ENCODE data around the gene RASSF9. TPM values are rescaled to one million over a fixed set of nuclear protein-coding genes. Genes with fewer than 3 reads are reported as not detected.

RASSF9 gene
- total RNA-seq, 2 donors from 2014 or later = 1.3 to 4.4 TPM

- no peak for ATAC-seq
- H3K27me3 ChIP-seq = no peaks in the 10 kb centered on the region
- H3K4me1 ChIP-seq = peaks cover 7% of the 10 kb centered on the region
- no peak for TF ChIP-seq CTCF (IDR thresholded peaks at IDR 0.05)
- no peak for TF ChIP-seq POLR2A (IDR thresholded peaks at IDR 0.05)
- no peak overlapping the region for H3K27ac ChIP-seq
- H3K36me3 ChIP-seq (replicated peaks in 1 of 2; ENCODE audit: insufficient read depth in 1 of 2, low read depth in 2 of 2) = no peaks in the 10 kb centered on the region
- intact Hi-C loops (cut with DNase I) = no loop called here
- H3K9me3 ChIP-seq = no peaks in the 10 kb centered on the region
- H3K4me3 ChIP-seq = no peak overlapping the region
- DNase-seq = no peak
Measured at GRCh38 chr12:85814741-85815140, 21.5 kb downstream of the RASSF9 start.

- Histone ChIP-seq H3K27me3 (no peaks in the 10 kb centered on the region), H3K27ac (no peak overlapping the region), H3K4me1 (peaks cover 7% of the 10 kb centered on the region), H3K4me3 (no peak overlapping the region), H3K36me3 (replicated peaks in 1 of 2; ENCODE audit: insufficient read depth in 1 of 2, low read depth in 2 of 2) (no peaks in the 10 kb centered on the region), H3K9me3 (no peaks in the 10 kb centered on the region)
- DNase-seq (no peak), ATAC-seq (peak; percentile 40)
- intact Hi-C loops (cut with DNase I) = no loop called here
- TF ChIP-seq CTCF (IDR thresholded peaks at IDR 0.05) (peak in 1 of 7 experiments; percentile 14), POLR2A (IDR thresholded peaks at IDR 0.05) (no peak)
Measured at GRCh38 chr12:85814071-85814470, 22.1 kb downstream of the RASSF9 start.

- H3K9me3 ChIP-seq = no peaks in the 10 kb centered on the region
- H3K4me1 ChIP-seq = peaks cover 7% of the 10 kb centered on the region
- H3K36me3 ChIP-seq (replicated peaks in 1 of 2; ENCODE audit: insufficient read depth in 1 of 2, low read depth in 2 of 2) = no peaks in the 10 kb centered on the region
- no peak for TF ChIP-seq POLR2A (IDR thresholded peaks at IDR 0.05)
- intact Hi-C loops (cut with DNase I) = no loop called here
- DNase-seq (no peak), ATAC-seq (no peak)
- H3K27ac ChIP-seq = no peak overlapping the region
- no peak overlapping the region for H3K4me3 ChIP-seq
- no peaks in the 10 kb centered on the region for H3K27me3 ChIP-seq
Measured at GRCh38 chr12:85809500-85809899, 26.7 kb downstream of the RASSF9 start.

- ATAC-seq (no peak), DNase-seq (no peak)
- TF ChIP-seq POLR2A (IDR thresholded peaks at IDR 0.05) = no peak
- TF ChIP-seq CTCF (IDR thresholded peaks at IDR 0.05) = no peak
- intact Hi-C loops (cut with DNase I) = no loop called here
- H3K9me3 ChIP-seq = no peaks in the 10 kb centered on the region
- H3K36me3 ChIP-seq (replicated peaks in 1 of 2; ENCODE audit: insufficient read depth in 1 of 2, low read depth in 2 of 2) = no peaks in the 10 kb centered on the region
- H3K4me1 ChIP-seq = no peaks in the 10 kb centered on the region
- H3K27ac ChIP-seq = no peak overlapping the region
- no peak overlapping the region for H3K4me3 ChIP-seq
- no peaks in the 10 kb centered on the region for H3K27me3 ChIP-seq
Measured at GRCh38 chr12:85807730-85808129, 28.5 kb downstream of the RASSF9 start.

- Histone ChIP-seq H3K27me3 (no peaks in the 10 kb centered on the region), H3K4me1 (no peaks in the 10 kb centered on the region), H3K27ac (no peak overlapping the region), H3K4me3 (no peak overlapping the region), H3K36me3 (replicated peaks in 1 of 2; ENCODE audit: insufficient read depth in 1 of 2, low read depth in 2 of 2) (no peaks in the 10 kb centered on the region), H3K9me3 (no peaks in the 10 kb centered on the region)
- WGBS, 2 donors = 78 to 80% methylated on average over 5 of the region's 5 CpGs
- no peak for ATAC-seq
- DNase-seq = no peak
- intact Hi-C loops (cut with DNase I) = no loop called here
- TF ChIP-seq POLR2A (IDR thresholded peaks at IDR 0.05) (no peak), CTCF (IDR thresholded peaks at IDR 0.05) (no peak)
Measured at GRCh38 chr12:85805654-85806053, 30.6 kb downstream of the RASSF9 start.
